H1 (cell line): ENCODE measurements around the gene TBC1D17. TPM values are rescaled to one million over a fixed set of nuclear protein-coding genes. Genes with fewer than 3 reads are reported as not detected.

ENCODE experiments used
- CTBP2 ChIP-seq: IDR thresholded peaks from 2 replicates; pipeline ENCODE4 v1.7.0; 2011; ENCODE audit warnings: borderline replicate concordance, mild to moderate bottlenecking, moderate library complexity, mixed read lengths, low read length; ENCODE audit not compliant: insufficient read depth, insufficient read length
- EGR1 ChIP-seq: IDR thresholded peaks from 2 replicates; pipeline ENCODE4 v1.6.1; 2011; ENCODE audit warnings: low read depth, low read length, borderline replicate concordance
- JUND ChIP-seq: IDR thresholded peaks from 2 replicates; pipeline ENCODE4 v1.6.1; 2011; ENCODE audit warnings: mild to moderate bottlenecking, improper control_type of control experiment, low read length
- KDM4A ChIP-seq: IDR thresholded peaks from one replicate; pipeline ENCODE4 v1.7.1; 2012; ENCODE audit warnings: low read depth, mild to moderate bottlenecking, moderate library complexity, low read length, inconsistent platforms; ENCODE audit not compliant: severe bottlenecking
- NRF1 ChIP-seq: IDR thresholded peaks from 2 replicates; pipeline ENCODE4 v1.6.1; 2011; ENCODE audit warnings: mild to moderate bottlenecking, low read depth, low read length, improper control_type of control experiment
- PHF8 ChIP-seq: fragments of 200-600 bp; sonication (generic); conservative IDR thresholded peaks from 2 replicates; pipeline ENCODE4 v1.7.1; 2012; ENCODE audit warnings: low read depth, mild to moderate bottlenecking, inconsistent platforms, low read length, moderate library complexity
- RAD21 ChIP-seq, 2 experiments: IDR thresholded peaks in 1 of 2; conservative IDR thresholded peaks in 1 of 2; 2 replicates each; pipeline ENCODE4 v1.6.1; 2011; ENCODE audit warnings: low read depth in 2 of 2, low read length in 2 of 2, improper control_type of control experiment in 1 of 2, inconsistent platforms in 1 of 2, mild to moderate bottlenecking in 1 of 2, moderate library complexity in 1 of 2
- RBBP5 ChIP-seq: IDR thresholded peaks from 2 replicates; pipeline ENCODE4 v1.7.1; 2012; ENCODE audit warnings: low read depth, mild to moderate bottlenecking, inconsistent platforms, low read length, moderate library complexity, borderline replicate concordance
- RFX5 ChIP-seq: IDR thresholded peaks from 2 replicates; pipeline ENCODE4 v1.6.1; 2011; ENCODE audit warnings: low read depth, low read length, improper control_type of control experiment, borderline replicate concordance
- TEAD4 ChIP-seq: IDR thresholded peaks from 2 replicates; pipeline ENCODE4 v1.6.1; 2012; ENCODE audit warnings: low read depth, low read length, inconsistent platforms, mixed read lengths
- polyA plus RNA-seq, 7 experiments: library from polyadenylated mRNA; depleted of rRNA in 3 of 7; stranded (reverse) in 5 of 7; unstranded in 2 of 7; fragments of >200 nt in 5 of 7; fragments of 200-250 nt in 2 of 7; gene quantifications; 1 replicate in 5 of 7; 2 replicates in 1 of 7; 4 replicates in 1 of 7; pipeline versions ENCODE4 v1.2.1 to v1.2.3, GENCODE V29; 2011 to 2013; ENCODE audit warnings: missing spikeins in 2 of 7, mixed read lengths in 2 of 7
- total RNA-seq: library from RNA; stranded (reverse); fragmentation: NEBNext Ultra II Directional; extraction: Animal tissue kit (Norgen Biotek cat#: 25700); gene quantifications from 2 replicates; pipeline ENCODE4 v1.2.1, GENCODE V29; 2021

The TBC1D17 gene
- total and polyA plus RNA-seq, 2 of the 8 experiments (the other 6 are each of a cell fraction or from before 2014, with no cell fraction given): 30.3 to 44.9 TPM

- TF ChIP-seq NRF1 (no peak), RBBP5 (peak; percentile 77; the same call in 1 of the 2 replicates), EGR1 (no peak), RAD21 (IDR thresholded peaks at IDR 0.05 in 1 of 2, conservative IDR thresholded peaks at IDR 0.05 in 1 of 2; ENCODE audit: low read depth in 2 of 2, low read length in 2 of 2) (no peak), KDM4A (peak; percentile 21), JUND (peak; percentile 31; the same call in 1 of the 2 replicates), PHF8 (peak; percentile 66; the same call in 1 of the 2 replicates), RFX5 (no peak), CTBP2 (no peak), TEAD4 (no peak)
These were observed 981 bp upstream of the TBC1D17 start (continued) for GRCh38 chr19:49876422-49877019.
